GM23338 (cell line): ENCODE results near the gene USP32. TPM values are rescaled to one million over a fixed set of nuclear protein-coding genes. Genes with fewer than 3 reads are reported as not detected.

Experiments
- ATAC-seq: fragments of 200-7000 bp; cut with Tn5 transposase; 3 replicates; pipeline ENCODE4 v1.9.1; 2020
- DNase-seq: peaks from one replicate; pipeline ENCODE4 v3.0.0-alpha.2; 2015; ENCODE audit warnings: low spot score
- H2AFZ ChIP-seq: fragments of 200-600 bp; sonication (generic); 2 replicates; pipeline ENCODE4 v1.8.0; 2016; ENCODE audit warnings: antibody characterized with exemption, mild to moderate bottlenecking, moderate library complexity
- H3F3A ChIP-seq: fragments of 200-600 bp; sonication (generic); replicated peaks from 2 replicates; pipeline ENCODE4 v1.8.0; 2017; ENCODE audit warnings: antibody characterized with exemption, mixed run types, low read depth
- H3K27ac ChIP-seq: fragments of 200-600 bp; sonication (generic); 2 replicates; pipeline ENCODE4 v1.6.1; 2016; ENCODE audit warnings: low read depth
- H3K27me3 ChIP-seq: fragments of 200-600 bp; sonication (generic); 2 replicates; pipeline ENCODE4 v1.8.0; 2016; ENCODE audit warnings: mild to moderate bottlenecking, mixed run types, moderate library complexity; ENCODE audit not compliant: insufficient read depth
- H3K36me3 ChIP-seq: fragments of 200-600 bp; sonication (generic); 2 replicates; pipeline ENCODE4 v1.8.0; 2016; ENCODE audit warnings: mild to moderate bottlenecking; ENCODE audit not compliant: insufficient read depth
- H3K4me1 ChIP-seq: fragments of 200-600 bp; sonication (generic); 2 replicates; pipeline ENCODE4 v1.8.0; 2016; ENCODE audit warnings: mild to moderate bottlenecking, moderate library complexity; ENCODE audit not compliant: insufficient read depth
- H3K4me2 ChIP-seq: fragments of 200-600 bp; sonication (generic); 2 replicates; pipeline ENCODE4 v1.7.1; 2017; ENCODE audit warnings: mixed run types
- H3K4me3 ChIP-seq: fragments of 200-600 bp; sonication (generic); 2 replicates; pipeline ENCODE4 v1.6.1; 2016; ENCODE audit warnings: mixed run types
- H3K79me2 ChIP-seq: fragments of 200-600 bp; sonication (generic); replicated peaks from 2 replicates; pipeline ENCODE4 v1.8.0; 2017; ENCODE audit warnings: mild to moderate bottlenecking; ENCODE audit not compliant: insufficient read depth
- H3K9me2 ChIP-seq: fragments of 200-600 bp; sonication (generic); 2 replicates; pipeline ENCODE4 v1.8.0; 2017; ENCODE audit not compliant: insufficient read depth
- H4K20me1 ChIP-seq: fragments of 200-600 bp; sonication (generic); replicated peaks from 2 replicates; pipeline ENCODE4 v1.8.0; 2017; ENCODE audit warnings: mild to moderate bottlenecking; ENCODE audit not compliant: insufficient read depth
- H3K27ac Mint-ChIP-seq: 2 replicates; pipeline ENCODE4 v1.8.0; 2020; ENCODE audit warnings: inconsistent platforms, mild to moderate bottlenecking, moderate library complexity, mixed read lengths
- H3K27me3 Mint-ChIP-seq: 3 replicates; pipeline ENCODE4 v1.8.0; 2022; ENCODE audit warnings: low read depth, mild to moderate bottlenecking, moderate library complexity, mixed read lengths, inconsistent platforms; ENCODE audit not compliant: insufficient read depth, poor library complexity
- H3K36me3 Mint-ChIP-seq: 3 replicates; pipeline ENCODE4 v1.8.0; 2021; ENCODE audit warnings: low read depth, mild to moderate bottlenecking, inconsistent platforms, moderate library complexity, mixed read lengths
- H3K4me1 Mint-ChIP-seq: 3 replicates; pipeline ENCODE4 v1.8.0; 2020; ENCODE audit warnings: mild to moderate bottlenecking, inconsistent platforms, mixed read lengths
- H3K4me3 Mint-ChIP-seq: 3 replicates; pipeline ENCODE4 v1.8.0; 2021; ENCODE audit warnings: moderate library complexity, mild to moderate bottlenecking, inconsistent platforms, mixed read lengths
- H3K9me3 Mint-ChIP-seq: 3 replicates; pipeline ENCODE4 v1.8.0; 2020; ENCODE audit warnings: moderate library complexity, mild to moderate bottlenecking, inconsistent platforms, mixed read lengths
- EZH2 ChIP-seq: fragments of 200-600 bp; sonication (generic); IDR thresholded peaks from one replicate; pipeline ENCODE4 v1.8.0; 2017; ENCODE audit warnings: antibody characterized with exemption, mild to moderate bottlenecking, low read depth; ENCODE audit not compliant: unreplicated experiment
- EZH2phosphoT487 ChIP-seq: fragments of 200-600 bp; sonication (generic); IDR thresholded peaks from one replicate; pipeline ENCODE4 v1.8.1; 2018; ENCODE audit warnings: antibody characterized with exemption; ENCODE audit not compliant: unreplicated experiment
- NANOG ChIP-seq: IDR thresholded peaks from 2 replicates; pipeline ENCODE4 v1.6.1; 2016; ENCODE audit warnings: antibody characterized with exemption, borderline replicate concordance
- POLR2AphosphoS5 ChIP-seq: IDR thresholded peaks from 2 replicates; pipeline ENCODE4 v1.6.1; 2016; ENCODE audit warnings: antibody characterized with exemption, low read depth
- STAT1 ChIP-seq: IDR thresholded peaks from one replicate; pipeline ENCODE4 v1.6.1; 2016; ENCODE audit warnings: antibody characterized with exemption; ENCODE audit not compliant: unreplicated experiment
- ZNF331 ChIP-seq: fragments of 250-450 bp; sonication (Bioruptor Pico); IDR thresholded peaks from 2 replicates; pipeline ENCODE4 v1.5.0; 2020; ENCODE audit warnings: low read depth, mild to moderate bottlenecking, moderate library complexity
- ZNF462 ChIP-seq: fragments of 250-450 bp; sonication (Bioruptor Pico); IDR thresholded peaks from 2 replicates; pipeline ENCODE4 v1.5.0; 2020; ENCODE audit warnings: mild to moderate bottlenecking, moderate library complexity
- polyA plus RNA-seq: library from polyadenylated mRNA; unstranded; fragments of >200 nt; fragmentation: Nextera tagmentation; extraction: Ambion mirVana; gene quantifications from 2 replicates; pipeline ENCODE4 v1.2.1, GENCODE V29; 2016
- total RNA-seq: library from RNA; depleted of rRNA; stranded (reverse); fragments of >200 nt; shearing (Covaris generic); gene quantifications from 2 replicates; pipeline ENCODE4 v1.2.3, GENCODE V29; 2014
- TF ChIP-seq, protein P1 (sequence below): IDR thresholded peaks from one replicate; pipeline ENCODE4 v1.6.1; 2018; ENCODE audit warnings: antibody characterized with exemption; ENCODE audit not compliant: unreplicated experiment

The USP32 gene
- total and polyA plus RNA-seq, 2 experiments from 2014 or later = 43.6 to 129 TPM

DNA sequence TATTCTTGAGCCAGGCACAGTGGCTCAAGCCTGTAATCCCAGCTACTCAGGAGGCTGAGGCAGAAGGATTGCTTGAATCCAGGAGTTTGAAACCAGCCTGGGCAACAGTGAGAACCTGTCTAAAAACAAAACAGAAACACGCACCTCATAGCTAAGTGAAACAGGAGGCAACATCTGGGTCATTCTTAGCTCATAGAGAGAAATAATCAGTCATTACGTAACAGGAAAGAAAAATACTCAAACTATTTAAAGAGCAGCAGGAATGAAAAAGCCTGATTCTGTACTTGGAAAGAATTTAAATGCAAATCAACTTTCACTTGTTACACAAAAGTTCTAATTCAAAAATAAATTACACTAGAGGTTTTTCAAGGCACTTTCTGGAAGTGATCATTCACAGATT is 47.6 kb upstream of the USP32 start:
- Histone ChIP-seq H3F3A (no peaks in the 10 kb centered on the region), H3K4me3 (no peak overlapping the region), H3K36me3 (no peaks in the 10 kb centered on the region), H4K20me1 (no peaks in the 10 kb centered on the region), H3K27ac (no peak overlapping the region), H3K79me2 (no peaks in the 10 kb centered on the region), H2AFZ (peak overlapping the region; percentile 12; the same call in 1 of the 2 replicates), H3K4me2 (peak overlapping the region; percentile 56), H3K27me3 (no peaks in the 10 kb centered on the region), H3K4me1 (peaks cover 6% of the 10 kb centered on the region; the same call in 1 of the 2 replicates), H3K9me2 (no peaks in the 10 kb centered on the region)
- Mint-ChIP-seq H3K9me3 (peaks cover 10% of the 10 kb centered on the region; the same call in 2 of the 3 replicates), H3K27me3 (peaks cover 4% of the 10 kb centered on the region), H3K36me3 (no peaks in the 10 kb centered on the region), H3K27ac (peak overlapping the region; percentile 60), H3K4me1 (peaks cover 5% of the 10 kb centered on the region), H3K4me3 (no peak overlapping the region)
- TF ChIP-seq POLR2AphosphoS5 (no peak), EZH2 (no peak), EZH2phosphoT487 (no peak), NANOG (no peak), STAT1 (no peak), ZNF331 (CRISPR knock-in tag) (no peak), ZNF462 (no peak)
- TF ChIP-seq, protein P1, sequence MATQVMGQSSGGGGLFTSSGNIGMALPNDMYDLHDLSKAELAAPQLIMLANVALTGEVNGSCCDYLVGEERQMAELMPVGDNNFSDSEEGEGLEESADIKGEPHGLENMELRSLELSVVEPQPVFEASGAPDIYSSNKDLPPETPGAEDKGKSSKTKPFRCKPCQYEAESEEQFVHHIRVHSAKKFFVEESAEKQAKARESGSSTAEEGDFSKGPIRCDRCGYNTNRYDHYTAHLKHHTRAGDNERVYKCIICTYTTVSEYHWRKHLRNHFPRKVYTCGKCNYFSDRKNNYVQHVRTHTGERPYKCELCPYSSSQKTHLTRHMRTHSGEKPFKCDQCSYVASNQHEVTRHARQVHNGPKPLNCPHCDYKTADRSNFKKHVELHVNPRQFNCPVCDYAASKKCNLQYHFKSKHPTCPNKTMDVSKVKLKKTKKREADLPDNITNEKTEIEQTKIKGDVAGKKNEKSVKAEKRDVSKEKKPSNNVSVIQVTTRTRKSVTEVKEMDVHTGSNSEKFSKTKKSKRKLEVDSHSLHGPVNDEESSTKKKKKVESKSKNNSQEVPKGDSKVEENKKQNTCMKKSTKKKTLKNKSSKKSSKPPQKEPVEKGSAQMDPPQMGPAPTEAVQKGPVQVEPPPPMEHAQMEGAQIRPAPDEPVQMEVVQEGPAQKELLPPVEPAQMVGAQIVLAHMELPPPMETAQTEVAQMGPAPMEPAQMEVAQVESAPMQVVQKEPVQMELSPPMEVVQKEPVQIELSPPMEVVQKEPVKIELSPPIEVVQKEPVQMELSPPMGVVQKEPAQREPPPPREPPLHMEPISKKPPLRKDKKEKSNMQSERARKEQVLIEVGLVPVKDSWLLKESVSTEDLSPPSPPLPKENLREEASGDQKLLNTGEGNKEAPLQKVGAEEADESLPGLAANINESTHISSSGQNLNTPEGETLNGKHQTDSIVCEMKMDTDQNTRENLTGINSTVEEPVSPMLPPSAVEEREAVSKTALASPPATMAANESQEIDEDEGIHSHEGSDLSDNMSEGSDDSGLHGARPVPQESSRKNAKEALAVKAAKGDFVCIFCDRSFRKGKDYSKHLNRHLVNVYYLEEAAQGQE = no peak
- DNase-seq (no peak), ATAC-seq (no peak)
